DOHH2 (cell line): ENCODE data around the gene CYP2A6.
"Not testable (repeated sequence)": the region's sequence is repeated elsewhere in the genome, so short reads cannot be mapped to it uniquely, and the experiment has no call there.

Source experiments
- CTCF ChIP-seq: fragments of 200-600 bp; sonication (generic); IDR thresholded peaks from one replicate; pipeline ENCODE4 v1.5.1; 2014; ENCODE audit warnings: antibody characterized with exemption, mild to moderate bottlenecking, low read depth, low read length; ENCODE audit not compliant: poor library complexity, severe bottlenecking
- EZH2phosphoT487 ChIP-seq: fragments of 200-600 bp; sonication (generic); IDR thresholded peaks from 2 replicates; pipeline ENCODE4 v1.6.1; 2017; ENCODE audit warnings: borderline replicate concordance, mild to moderate bottlenecking, antibody characterized with exemption, low read length, moderate library complexity, mixed read lengths

DNA sequence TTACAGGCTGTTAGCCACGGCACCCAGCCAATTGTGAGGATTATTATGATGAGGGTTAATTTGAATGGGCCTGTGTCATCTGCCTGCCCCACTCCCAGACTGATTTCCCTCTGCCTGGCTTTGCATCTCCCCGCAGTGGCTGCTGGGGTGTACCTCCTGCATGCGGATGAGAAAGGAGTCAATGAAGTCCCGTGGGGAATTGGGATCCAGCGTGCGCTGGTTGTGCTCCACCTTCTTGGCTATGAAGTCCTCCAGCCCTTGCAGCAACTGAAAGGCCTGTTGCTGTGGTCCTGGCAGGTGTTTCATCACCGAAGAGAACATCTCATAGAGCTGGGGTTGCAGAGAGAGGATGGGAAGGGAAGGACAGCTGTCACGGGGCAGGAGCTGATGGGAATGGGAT, 3.5 kb downstream of the CYP2A6 start:
- not testable (repeated sequence) for TF ChIP-seq CTCF, EZH2phosphoT487
